GM18951 (cell line): ENCODE measurements around the gene KCNAB1.
"Not testable (repeated sequence)": the region's sequence is repeated elsewhere in the genome, so short reads cannot be mapped to it uniquely, and the experiment has no call there.

ENCODE experiments used
- POLR2A ChIP-seq: IDR thresholded peaks from 4 replicates; pipeline ENCODE4 v1.6.1; 2011; ENCODE audit warnings: mild to moderate bottlenecking; ENCODE audit not compliant: insufficient read length, insufficient read depth; ENCODE audit errors: extremely low read depth
- in situ Hi-C: fragments of 300-500 bp; cut with MboI; formaldehyde crosslinking; loops from one replicate; pipeline ENCODE4 v1.12.0; 2022; ENCODE audit warnings: low sequenced_read_pairs, mixed read lengths, inconsistent platforms; ENCODE audit not compliant: unreplicated experiment

The KCNAB1 gene

GRCh38 chr3:156201411-156202405 is 81.3 kb downstream of the KCNAB1 start:
- in situ Hi-C loops, result no loop called here
- no peak for TF ChIP-seq POLR2A

GRCh38 chr3:156206157-156206556 is 85.8 kb downstream of the KCNAB1 start:
- in situ Hi-C loops, result no loop called here
- no peak for TF ChIP-seq POLR2A

DNA sequence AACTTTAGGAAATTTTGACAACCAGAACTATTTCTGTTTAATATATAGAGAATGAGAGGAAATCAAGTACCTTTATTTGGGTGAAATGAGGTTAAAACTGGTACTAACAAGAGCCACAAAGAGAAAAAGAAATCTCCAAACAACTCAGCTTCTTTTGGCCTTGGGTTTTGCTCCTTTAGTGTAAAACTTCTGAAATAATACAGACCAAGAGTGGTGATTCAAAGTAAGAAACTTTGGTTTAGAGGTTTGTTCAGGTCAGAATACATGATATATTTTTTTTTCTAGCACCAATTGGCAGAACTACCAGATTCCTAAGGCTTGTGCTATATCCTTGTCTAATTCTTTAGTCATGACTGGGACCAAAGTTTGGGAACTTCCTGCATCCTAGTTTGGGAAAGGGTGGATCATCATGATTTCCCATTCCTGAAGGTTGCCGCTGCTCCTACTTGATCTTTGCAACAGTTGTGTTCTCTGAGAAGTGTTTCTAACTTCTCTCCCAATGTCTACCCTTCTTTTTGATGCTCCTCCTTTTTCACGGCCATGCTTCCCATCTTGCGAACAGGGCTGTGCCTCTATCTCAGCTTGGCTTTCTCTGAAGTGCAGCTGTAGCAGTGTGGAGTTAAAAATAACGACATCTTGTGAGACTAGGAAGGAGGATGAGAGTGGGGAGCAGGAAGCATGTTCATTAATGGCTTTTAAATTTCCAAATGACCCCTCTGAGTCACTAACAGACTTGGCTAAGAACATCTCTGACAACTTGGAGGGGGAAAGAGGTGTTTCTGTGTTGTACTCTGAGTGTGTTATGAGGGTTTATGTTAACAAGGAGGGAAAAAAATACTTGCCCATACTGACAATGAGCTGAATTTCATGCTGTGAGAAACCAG is 87.7 kb downstream of the KCNAB1 start:
- TF ChIP-seq POLR2A, result no peak
- in situ Hi-C loops, result no loop called here

DNA sequence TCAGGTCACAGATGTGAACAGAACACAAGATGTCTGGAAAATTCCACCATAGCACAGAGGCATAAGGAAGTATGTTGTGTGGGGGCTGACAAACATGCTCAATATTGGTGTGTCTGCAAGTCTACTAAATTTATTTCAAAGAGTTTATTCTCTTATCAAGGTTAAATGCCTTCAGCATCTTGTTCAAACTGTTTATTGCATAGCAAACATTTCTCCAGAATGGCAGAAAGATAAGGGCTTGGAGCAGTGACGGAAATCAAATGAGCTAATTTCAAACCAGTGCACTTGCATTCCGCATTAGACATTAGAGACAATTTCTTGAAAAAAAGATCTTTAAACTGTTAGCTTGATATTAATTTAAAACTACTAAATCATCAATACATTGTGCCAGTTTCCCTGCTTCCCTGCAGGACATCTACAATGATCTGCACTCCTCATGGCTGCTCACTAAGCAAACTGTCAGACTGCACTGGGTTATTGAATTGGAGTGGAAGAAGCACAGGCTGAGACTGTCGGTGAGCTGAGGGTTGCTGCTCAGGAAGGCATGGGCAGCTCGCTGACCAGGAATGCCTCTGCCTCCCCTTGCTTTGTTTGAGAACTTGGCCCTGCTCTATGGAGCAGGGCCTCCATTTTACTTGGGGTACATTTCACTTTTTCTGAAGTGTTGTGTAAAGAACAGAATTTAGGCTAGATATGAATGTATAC is 89.4 kb downstream of the KCNAB1 start:
- in situ Hi-C loops, result no loop called here
- no peak for TF ChIP-seq POLR2A

DNA sequence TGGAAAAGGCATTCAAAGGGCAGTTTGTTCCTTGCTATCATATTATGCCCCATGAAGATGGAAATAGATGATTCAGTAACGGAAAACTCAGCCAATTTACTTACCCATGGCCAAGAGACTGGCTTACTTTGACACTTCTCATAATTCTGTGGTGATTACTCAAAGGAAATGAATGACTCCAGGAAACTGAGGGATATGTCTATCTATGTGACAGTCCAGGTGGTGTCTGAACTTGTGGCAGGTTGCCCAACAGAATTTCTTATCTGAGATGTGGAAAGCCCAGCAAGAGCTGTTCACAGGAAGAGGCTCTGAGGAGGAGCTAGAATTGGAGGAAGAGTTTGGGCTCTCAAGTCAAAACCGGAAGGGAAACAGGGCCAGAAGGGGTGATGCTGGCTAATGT is 91.2 kb downstream of the KCNAB1 start:
- TF ChIP-seq POLR2A, result no peak
- in situ Hi-C loops, result no loop called here

GRCh38 chr3:156214676-156215075 is 94.3 kb downstream of the KCNAB1 start:
- in situ Hi-C loops, result no loop called here
- TF ChIP-seq POLR2A, result no peak

DNA sequence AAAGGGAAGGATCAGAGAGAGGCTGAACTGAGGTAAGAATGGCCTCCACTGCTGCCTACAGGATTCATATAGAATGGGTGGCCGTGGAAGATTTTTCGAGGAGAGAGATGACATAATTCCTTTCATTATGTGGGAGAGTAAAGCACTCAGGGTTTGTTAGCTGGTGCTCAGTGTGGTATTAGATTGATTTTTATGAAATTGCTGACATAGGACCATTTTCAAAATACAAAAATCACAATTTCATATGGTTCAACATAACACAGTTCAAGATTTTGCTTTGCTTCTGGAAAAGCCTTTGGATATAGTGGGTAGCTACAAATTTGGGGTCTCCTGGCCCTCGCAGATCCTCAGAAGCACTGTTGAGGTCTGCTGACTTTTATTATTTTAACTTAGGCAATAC is 95.4 kb downstream of the KCNAB1 start:
- in situ Hi-C loops, result no loop called here
- TF ChIP-seq POLR2A, result no peak

- TF ChIP-seq POLR2A, result no peak
Measured at GRCh38 chr3:156216216-156216615, 95.8 kb downstream of the KCNAB1 start.

GRCh38 chr3:156216852-156217251 is 96.5 kb downstream of the KCNAB1 start:
- in situ Hi-C loops, result no loop called here
- TF ChIP-seq POLR2A, result no peak

More at GRCh38 chr3:156216216-156216615, 95.8 kb downstream of the KCNAB1 start:
- in situ Hi-C loops, result no loop called here

- TF ChIP-seq POLR2A, result no peak
- in situ Hi-C loops, result no loop called here
Measured at GRCh38 chr3:156217674-156218352, 97.4 kb downstream of the KCNAB1 start.

- in situ Hi-C loops, result no loop called here
- TF ChIP-seq POLR2A, result no peak
Measured at GRCh38 chr3:156218353-156218744, 98.0 kb downstream of the KCNAB1 start.

DNA sequence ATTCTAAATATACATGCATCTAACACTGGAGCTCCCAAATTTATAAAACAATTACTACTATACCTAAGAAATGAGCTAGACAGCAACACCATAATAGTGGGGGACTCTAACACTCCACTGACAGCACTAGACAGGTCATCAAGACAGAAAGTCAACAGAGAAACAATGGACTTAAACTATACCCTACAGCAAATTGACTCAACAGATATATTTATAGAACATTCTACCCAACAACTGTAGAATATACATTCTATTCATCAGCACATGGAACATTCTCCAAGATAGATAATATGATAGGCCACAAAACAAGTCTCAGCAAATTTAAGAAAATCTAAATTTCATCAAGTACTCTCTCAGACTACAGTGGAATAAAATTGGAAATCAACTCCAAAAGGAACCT is 102.0 kb downstream of the KCNAB1 start:
- in situ Hi-C loops, result not testable (repeated sequence)

- in situ Hi-C loops, result not testable (repeated sequence)
Measured at GRCh38 chr3:156224046-156224445, 103.7 kb downstream of the KCNAB1 start.
